DOHH2 (cell line): ENCODE results near the gene GFPT2.

Source experiments
- H3F3A ChIP-seq: fragments of 200-600 bp; sonication (generic), shearing (Covaris generic); 2 replicates; pipeline ENCODE4 v1.6.0; 2016; ENCODE audit warnings: antibody characterized with exemption, mild to moderate bottlenecking; ENCODE audit not compliant: control insufficient read depth, insufficient read depth
- H3K27ac ChIP-seq: fragments of 200-600 bp; sonication (generic); 2 replicates; pipeline ENCODE4 v1.5.1; 2014; ENCODE audit warnings: low read depth, mild to moderate bottlenecking, low read length, moderate library complexity
- H3K27me3 ChIP-seq: fragments of 200-600 bp; sonication (generic); 2 replicates; pipeline ENCODE4 v1.6.1; 2014; ENCODE audit warnings: mild to moderate bottlenecking, low read length, mixed read lengths; ENCODE audit not compliant: control insufficient read depth
- H3K36me3 ChIP-seq: fragments of 200-600 bp; sonication (generic); 2 replicates; pipeline ENCODE4 v1.6.1; 2014; ENCODE audit warnings: mild to moderate bottlenecking, low read length, moderate library complexity, mixed read lengths; ENCODE audit not compliant: control insufficient read depth
- H3K4me1 ChIP-seq: fragments of 200-600 bp; sonication (generic); 2 replicates; pipeline ENCODE4 v1.6.1; 2014; ENCODE audit warnings: mild to moderate bottlenecking, low read length, mixed read lengths; ENCODE audit not compliant: control insufficient read depth
- H3K4me2 ChIP-seq: fragments of 200-600 bp; sonication (generic); 2 replicates; pipeline ENCODE4 v1.6.0; 2014; ENCODE audit warnings: mild to moderate bottlenecking, low read length, moderate library complexity
- H3K4me3 ChIP-seq: fragments of 200-600 bp; sonication (generic); 2 replicates; pipeline ENCODE4 v1.5.1; 2014; ENCODE audit warnings: mild to moderate bottlenecking, low read length, mixed read lengths
- H3K79me2 ChIP-seq: fragments of 200-600 bp; sonication (generic); 2 replicates; pipeline ENCODE4 v1.6.1; 2014; ENCODE audit warnings: mild to moderate bottlenecking, low read length, mixed read lengths; ENCODE audit not compliant: control insufficient read depth
- H3K9me2 ChIP-seq: fragments of 200-600 bp; sonication (generic); replicated peaks from 2 replicates; pipeline ENCODE4 v1.6.1; 2014; ENCODE audit warnings: mild to moderate bottlenecking, low read length, mixed read lengths; ENCODE audit not compliant: control insufficient read depth
- H3K9me3 ChIP-seq: fragments of 200-600 bp; sonication (generic); 2 replicates; pipeline ENCODE4 v1.6.1; 2014; ENCODE audit warnings: antibody characterized with exemption, low read length, mixed read lengths; ENCODE audit not compliant: control insufficient read depth, insufficient read depth
- H4K20me1 ChIP-seq: fragments of 200-600 bp; sonication (generic); 2 replicates; pipeline ENCODE4 v1.6.0; 2014; ENCODE audit warnings: low read depth, mild to moderate bottlenecking, antibody characterized with exemption, low read length, moderate library complexity; ENCODE audit not compliant: control insufficient read depth, insufficient read depth
- EZH2phosphoT487 ChIP-seq: fragments of 200-600 bp; sonication (generic); IDR thresholded peaks from 2 replicates; pipeline ENCODE4 v1.6.1; 2017; ENCODE audit warnings: borderline replicate concordance, mild to moderate bottlenecking, antibody characterized with exemption, low read length, moderate library complexity, mixed read lengths
- TF ChIP-seq, protein P1 (sequence below): fragments of 200-600 bp; sonication (generic); IDR thresholded peaks from one replicate; pipeline ENCODE4 v1.5.1; 2014; ENCODE audit warnings: antibody characterized with exemption, mild to moderate bottlenecking, low read depth, low read length; ENCODE audit not compliant: poor library complexity, severe bottlenecking

The GFPT2 gene

GRCh38 chr5:180353048-180353979 is at the start of gene GFPT2:
TSS of gene GFPT2 (minus strand) at chr5:180353336. CDS start at chr5:180353217, 119 bp downstream.
- no peaks in the 10 kb centered on the region for H3K36me3 ChIP-seq
- no peaks in the 10 kb centered on the region for H3K79me2 ChIP-seq
- no peaks in the 10 kb centered on the region for H3K9me3 ChIP-seq
- H3K9me2 ChIP-seq = no peaks in the 10 kb centered on the region
- no peaks in the 10 kb centered on the region for H4K20me1 ChIP-seq
- no peak within 1 kb of the TSS for H3K4me3 ChIP-seq
- H3K4me2 ChIP-seq = no peak within 1 kb of the TSS
- no peaks in the 10 kb centered on the region for H3K4me1 ChIP-seq
- no peak for TF ChIP-seq EZH2phosphoT487
- TF ChIP-seq, protein P1, sequence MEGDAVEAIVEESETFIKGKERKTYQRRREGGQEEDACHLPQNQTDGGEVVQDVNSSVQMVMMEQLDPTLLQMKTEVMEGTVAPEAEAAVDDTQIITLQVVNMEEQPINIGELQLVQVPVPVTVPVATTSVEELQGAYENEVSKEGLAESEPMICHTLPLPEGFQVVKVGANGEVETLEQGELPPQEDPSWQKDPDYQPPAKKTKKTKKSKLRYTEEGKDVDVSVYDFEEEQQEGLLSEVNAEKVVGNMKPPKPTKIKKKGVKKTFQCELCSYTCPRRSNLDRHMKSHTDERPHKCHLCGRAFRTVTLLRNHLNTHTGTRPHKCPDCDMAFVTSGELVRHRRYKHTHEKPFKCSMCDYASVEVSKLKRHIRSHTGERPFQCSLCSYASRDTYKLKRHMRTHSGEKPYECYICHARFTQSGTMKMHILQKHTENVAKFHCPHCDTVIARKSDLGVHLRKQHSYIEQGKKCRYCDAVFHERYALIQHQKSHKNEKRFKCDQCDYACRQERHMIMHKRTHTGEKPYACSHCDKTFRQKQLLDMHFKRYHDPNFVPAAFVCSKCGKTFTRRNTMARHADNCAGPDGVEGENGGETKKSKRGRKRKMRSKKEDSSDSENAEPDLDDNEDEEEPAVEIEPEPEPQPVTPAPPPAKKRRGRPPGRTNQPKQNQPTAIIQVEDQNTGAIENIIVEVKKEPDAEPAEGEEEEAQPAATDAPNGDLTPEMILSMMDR = no peak
- H3K27ac ChIP-seq = no peak within 1 kb of the TSS
- no peaks in the 10 kb centered on the region for H3K27me3 ChIP-seq
- no peaks in the 10 kb centered on the region for H3F3A ChIP-seq

DNA sequence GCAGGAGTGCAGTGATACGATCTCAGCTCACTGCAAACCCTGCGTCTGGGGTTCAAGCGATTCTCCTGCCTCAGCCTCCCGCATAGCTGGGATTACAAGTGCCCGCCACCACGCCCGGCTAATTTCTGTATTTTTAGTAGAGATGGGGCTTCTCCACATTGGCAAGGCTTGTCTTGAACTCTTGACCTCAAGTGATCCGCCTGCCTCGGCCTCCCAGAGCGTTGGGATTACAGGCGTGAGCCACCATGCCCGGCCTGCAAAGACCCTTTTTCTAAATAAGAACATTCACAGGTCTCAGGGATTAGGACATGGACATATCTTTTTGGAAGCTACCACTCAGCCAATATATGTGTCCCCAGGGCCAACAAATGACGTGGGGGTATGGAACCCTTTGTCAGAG is 49.6 kb upstream of the GFPT2 start:
- TF ChIP-seq, protein P1 = no peak
- no peak for TF ChIP-seq EZH2phosphoT487
- no peaks in the 10 kb centered on the region for H3K36me3 ChIP-seq

DNA sequence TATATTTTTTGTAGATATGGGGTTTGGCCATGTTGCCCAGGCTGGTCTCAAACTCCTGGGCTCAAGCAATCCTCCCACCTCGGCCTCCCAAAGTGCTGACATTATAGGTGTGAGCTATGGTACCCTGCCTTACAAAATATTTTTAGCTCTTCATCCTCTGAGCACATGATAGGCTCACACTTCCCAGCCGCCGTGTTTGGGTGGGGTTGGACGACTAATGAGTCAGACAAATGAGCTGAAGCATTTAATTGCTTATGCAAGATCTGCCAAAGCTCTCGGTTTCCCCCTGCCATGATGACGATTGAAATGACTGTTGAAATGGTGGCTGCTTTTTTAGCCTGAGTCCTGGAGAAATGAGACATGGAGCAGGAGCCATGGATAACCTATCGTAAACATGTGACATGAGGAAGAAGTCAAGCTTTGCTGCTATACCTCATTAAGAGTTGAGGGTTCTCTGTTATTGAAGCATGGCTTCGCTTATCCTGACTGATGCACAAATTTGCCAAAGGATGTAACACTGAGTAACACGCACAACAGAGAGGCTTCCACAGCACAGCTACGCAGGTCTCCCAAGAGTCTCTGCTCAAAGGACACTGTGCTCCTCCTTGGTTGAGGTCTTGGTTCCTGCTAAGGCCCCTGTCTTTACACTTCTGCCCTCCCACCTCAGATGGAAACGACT is 48.2 kb upstream of the GFPT2 start:
- Histone ChIP-seq H3K27ac (no peak overlapping the region), H4K20me1 (no peaks in the 10 kb centered on the region), H3K27me3 (no peaks in the 10 kb centered on the region), H3F3A (no peaks in the 10 kb centered on the region), H3K4me3 (no peak overlapping the region), H3K9me2 (no peaks in the 10 kb centered on the region), H3K4me2 (no peak overlapping the region), H3K36me3 (no peaks in the 10 kb centered on the region), H3K9me3 (no peaks in the 10 kb centered on the region), H3K4me1 (no peaks in the 10 kb centered on the region), H3K79me2 (no peaks in the 10 kb centered on the region)
- TF ChIP-seq, protein P1 = no peak
- TF ChIP-seq EZH2phosphoT487 = no peak

More for the DNA sequence above, 49.6 kb upstream of the GFPT2 start:
- H3K4me1 ChIP-seq = no peaks in the 10 kb centered on the region
- no peak overlapping the region for H3K4me3 ChIP-seq
- H3K27me3 ChIP-seq = no peaks in the 10 kb centered on the region
- no peaks in the 10 kb centered on the region for H3K9me2 ChIP-seq
- no peak overlapping the region for H3K27ac ChIP-seq
- H3K79me2 ChIP-seq = no peaks in the 10 kb centered on the region
- H3F3A ChIP-seq = no peaks in the 10 kb centered on the region
- H3K9me3 ChIP-seq = no peaks in the 10 kb centered on the region
- H3K4me2 ChIP-seq = no peak overlapping the region
- H4K20me1 ChIP-seq = no peaks in the 10 kb centered on the region
